DMS153 (cell line): ENCODE measurements around the gene HMG20A.

ENCODE experiments used
- DNase-seq: peaks from one replicate; lab custom pipeline; 2025; lab: John Stamatoyannopoulos, UW

HMG20A gene

DNA sequence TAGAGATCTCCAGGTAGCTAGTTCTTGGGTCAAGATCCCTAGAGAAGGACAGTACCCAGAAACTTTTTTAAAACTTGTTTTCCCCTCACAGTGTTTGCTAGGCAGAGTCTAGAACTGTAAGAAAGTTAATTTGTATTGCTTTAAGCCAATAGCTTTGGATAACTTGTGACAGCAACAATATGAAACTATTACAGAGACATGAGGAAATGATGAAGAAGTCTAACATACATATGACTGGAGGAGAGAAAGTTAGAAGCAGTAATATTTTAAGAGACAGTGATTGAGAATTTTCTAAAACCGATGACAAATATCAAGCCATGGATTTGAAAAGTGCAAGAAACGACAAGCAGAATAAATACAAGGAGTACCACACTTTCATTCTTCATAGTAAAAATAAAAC, 10.0 kb downstream of the HMG20A start:
- no peak for DNase-seq

DNA sequence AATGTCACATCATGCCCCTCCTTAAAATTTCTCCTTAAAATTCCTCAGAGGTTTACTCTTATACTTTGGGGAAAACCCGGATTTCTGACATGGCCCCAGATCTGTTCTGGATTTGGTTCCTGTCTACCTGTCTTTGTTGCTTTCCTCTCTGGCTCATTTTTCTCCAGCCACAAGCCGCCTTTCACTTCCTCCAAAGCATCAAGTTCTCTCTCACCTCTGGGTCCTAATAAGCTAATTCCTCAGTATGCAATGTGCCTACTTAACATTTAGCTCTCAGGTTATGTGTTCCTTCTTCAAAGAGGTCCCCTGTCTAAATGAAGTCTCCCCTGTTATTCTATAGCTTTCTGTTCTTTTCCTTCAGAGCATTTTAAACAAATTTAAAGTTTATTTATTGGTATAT, 16.1 kb downstream of the HMG20A start:
- DNase-seq = no peak

DNA sequence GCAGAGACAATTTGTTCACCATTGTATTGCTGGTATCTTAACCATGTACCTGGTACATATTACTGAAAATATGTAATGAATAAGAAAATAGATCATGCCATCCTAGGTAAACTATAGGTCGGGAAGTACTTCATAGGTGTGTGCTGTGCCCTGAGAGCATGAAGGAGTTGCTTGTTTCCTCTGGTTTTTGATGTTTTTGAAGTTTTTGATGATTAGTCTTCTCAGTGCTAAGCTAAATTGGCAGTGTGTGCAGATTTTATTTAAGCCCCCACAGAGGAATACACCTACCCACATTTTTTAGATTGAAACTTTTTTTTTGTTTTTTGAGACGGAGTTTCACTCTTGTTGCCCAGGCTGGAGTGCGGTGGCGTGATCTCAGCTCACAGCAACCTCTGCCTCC, 16.6 kb downstream of the HMG20A start:
- DNase-seq = no peak

DNA sequence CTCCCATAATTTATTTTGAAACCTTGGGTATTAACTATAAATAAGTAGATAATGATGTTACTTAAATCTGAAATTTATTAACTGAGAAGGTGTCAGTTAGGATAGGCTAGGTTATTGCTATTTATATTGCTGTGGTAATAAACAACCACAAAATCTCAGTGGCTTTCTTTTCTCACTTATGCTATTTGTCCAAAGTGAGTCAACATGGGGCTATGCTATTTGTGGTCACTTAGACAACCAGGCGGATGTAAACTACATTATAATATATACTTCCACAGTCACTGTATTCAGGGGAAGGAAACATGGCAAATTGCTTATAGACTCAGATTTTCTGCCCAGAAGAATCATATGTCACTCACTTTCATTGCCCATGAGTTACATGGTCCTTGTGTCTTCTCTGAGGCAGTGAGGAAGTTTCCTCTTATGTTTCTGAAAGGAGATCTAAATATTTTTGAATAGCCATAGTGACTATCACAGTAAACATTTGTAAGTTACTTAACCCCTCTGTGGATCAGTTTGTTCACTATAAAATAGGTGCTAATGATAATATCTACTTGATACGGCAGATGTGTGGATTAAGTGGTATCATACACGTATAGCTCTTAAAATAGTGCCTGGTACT, 19.8 kb downstream of the HMG20A start:
- no peak for DNase-seq

DNA sequence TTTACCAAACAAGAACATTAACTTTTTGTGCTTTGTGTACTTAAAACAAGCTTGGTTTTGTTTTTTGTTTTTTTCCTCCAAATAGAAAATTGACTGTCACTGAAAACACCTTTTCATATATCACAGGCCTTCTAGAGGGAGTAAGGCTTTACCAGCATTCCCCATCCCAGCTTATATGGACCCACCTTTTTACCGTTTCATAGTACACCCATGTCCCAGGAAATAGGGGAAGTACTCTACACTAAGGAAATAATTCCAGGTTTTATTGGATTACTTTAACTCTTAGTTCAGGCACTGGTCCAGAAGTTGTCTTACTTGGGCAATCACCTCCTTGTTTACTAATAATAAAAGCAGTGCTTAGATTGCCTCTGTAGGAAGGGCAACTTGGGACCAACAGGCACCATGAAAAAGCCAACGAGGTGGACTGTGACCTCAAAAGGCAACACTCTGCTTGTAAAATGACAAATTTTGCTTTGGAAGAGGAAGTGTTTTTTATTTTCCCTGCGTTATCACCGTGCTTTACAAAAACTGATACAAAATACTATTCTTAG, 26.2 kb downstream of the HMG20A start:
- no peak for DNase-seq

DNA sequence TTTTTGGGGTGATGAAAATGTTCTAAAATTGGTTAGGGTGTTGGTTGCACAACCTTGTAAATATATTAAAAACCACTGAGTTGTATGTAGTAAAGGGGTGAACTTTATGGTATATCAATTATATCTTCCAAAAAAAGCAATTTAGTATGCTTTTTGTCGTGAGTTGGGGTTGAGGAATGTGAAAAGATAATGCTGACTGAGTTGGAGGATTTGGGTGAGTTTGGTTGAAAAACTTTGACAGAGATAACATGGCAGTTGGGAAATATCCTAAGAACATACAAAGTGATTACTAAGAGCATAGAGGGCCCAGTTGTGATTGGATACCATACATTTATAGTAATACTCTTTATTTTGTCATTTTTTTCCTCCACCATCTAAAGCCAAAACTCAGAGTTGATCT, 33.6 kb downstream of the HMG20A start:
- DNase-seq = no peak

DNA sequence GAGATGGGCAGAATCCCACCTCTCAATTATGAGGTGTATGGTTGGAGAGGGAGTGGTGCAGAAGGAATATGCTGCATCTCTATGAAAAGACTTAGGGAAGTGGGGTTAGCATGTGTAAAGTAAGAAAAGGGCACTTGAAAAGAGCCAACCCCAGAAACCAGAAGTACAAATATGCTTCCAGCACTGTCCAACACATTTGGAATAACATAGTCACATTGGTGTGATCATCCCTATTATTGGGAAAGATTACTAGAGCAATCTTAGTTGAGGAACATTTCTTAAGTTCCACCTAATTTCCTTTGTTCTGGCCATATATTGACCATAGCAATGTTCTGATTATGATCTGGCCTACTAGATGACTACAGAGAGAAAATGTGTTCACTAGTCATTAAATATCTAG, 34.3 kb downstream of the HMG20A start:
- no peak for DNase-seq

DNA sequence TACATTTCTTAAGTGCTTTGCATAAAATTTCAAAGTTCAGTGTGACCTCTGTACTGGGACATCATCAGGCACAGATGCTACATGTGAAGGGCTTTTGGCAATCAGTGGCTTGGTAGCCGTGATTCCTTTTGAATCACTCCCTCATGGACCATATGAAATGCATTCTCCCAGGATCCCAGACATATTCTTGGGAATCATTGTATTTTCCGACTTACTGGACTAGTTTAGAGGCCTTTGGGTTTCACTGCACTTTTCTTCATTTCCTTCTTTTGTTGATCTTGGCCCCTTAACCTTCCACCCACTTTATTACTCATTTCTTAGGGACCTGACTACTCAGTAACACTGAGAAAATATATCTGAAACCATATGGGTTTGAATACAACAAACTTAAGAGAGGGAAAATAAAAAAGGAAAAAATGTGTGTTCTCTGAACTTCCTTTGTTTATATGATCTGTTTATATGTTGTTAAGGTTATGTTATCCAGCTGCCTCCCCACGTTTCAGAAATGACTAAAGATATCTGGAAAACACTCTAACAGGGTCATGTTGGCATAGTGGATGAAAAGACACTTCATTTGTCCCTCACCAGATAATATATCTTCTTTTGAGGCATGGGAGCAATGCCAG, 35.1 kb downstream of the HMG20A start:
- DNase-seq = no peak

DNA sequence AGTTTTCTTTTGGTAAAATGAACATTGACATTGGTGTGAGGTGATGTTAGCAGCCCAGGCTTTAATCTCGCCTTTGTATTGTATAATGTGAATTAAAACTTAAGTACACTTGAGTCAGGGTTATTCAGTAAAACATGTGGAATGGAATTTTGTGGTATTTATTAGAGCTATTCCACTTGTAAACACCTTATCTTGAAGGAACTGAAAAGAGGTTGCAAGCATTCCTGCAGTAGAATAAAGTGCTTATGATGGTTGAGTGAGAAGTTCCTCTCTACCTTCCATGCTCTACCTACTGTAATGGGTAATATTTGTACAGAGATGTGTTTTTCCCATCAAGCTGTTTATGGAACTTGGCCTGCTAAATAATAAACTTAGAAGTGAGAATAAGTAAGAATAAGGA, 36.1 kb downstream of the HMG20A start:
- DNase-seq = no peak

DNA sequence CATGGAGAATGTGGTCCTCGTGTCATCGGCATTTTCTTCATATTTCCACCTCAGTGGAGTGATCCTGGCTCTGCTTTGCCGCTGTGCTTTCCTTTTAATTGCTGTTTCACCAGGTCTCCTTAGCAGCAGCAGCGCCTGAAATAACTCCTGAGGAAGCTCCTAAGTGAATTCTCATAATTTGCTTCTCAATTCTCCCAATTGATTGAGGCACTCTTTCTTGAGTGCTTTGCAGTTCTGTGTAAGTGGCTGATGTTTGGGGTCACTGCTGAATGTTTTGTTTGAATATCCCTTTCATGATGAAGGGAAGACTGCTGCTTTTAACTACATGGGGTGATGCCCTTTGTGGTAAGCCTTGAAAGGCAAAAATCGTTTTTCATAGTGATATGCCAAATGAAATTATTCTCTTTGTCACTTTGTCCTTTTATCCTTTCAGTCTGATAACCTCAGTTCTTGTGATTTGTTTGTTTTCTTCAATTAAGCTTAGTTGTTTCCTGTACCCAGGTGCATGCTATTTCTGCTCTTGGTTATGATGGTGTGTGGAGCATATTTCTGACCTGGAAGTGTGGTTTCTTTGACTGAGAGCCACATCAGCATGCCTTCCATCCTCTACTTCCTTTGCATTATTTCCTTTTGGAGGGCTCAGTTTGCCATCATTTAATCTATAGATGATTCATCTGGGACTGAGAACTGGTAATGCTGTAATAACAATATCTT, 36.7 kb downstream of the HMG20A start:
- DNase-seq = no peak

DNA sequence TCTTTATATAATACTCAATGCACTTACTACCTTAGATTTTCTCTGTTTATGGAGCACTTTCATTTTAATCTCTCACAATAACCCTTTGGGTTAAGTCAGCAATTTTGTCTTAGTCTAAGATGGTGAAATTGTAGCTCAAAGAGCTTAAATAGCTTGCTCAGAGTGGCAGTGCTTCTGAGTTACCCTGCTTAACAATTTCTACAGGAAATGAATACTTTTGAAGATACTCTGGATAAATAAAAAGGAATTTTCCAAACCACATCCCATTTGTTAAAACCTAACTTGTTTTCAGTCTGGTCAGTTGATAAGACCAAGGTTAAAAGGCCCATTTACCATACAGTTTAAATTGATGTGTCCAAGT, 37.2 kb downstream of the HMG20A start:
- DNase-seq = no peak

DNA sequence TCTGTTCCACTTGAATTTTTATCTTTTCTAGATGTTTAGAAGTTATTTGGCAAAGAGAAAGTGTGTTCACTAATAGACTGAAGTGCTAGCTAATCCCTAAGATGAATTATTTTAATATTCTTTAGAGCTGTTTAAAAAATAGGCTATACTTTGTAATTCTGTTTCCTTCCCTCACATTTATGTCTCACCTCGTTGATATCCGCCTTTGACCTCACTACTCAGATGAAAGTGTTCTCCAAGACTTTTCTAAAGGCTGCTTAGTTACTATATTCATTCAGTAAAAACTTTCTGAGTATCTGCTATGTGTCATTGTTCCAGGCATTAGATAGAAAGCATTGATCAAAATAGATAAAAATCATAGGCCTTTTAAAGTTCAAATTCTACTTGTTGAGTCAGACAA, 38.3 kb downstream of the HMG20A start:
- no peak for DNase-seq

DNA sequence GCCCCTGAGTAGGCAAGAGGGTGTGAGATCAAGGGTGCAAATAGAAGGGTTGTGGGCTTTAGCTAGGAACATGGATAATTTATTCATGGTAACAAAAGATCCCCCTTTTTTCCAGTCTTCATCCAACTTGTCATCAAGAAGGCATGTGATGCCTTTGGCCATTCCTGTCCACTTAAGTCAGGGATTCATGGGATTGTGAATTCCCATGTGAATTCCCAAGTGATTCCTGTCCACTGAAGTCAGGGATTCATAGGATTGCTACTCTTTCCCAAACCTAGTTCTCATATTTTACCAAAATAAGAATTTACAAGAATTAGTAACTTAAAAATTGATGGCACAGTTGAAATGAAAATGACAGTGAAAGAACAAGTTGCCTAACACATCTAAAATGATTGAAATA, 40.8 kb downstream of the HMG20A start:
- DNase-seq = no peak

DNA sequence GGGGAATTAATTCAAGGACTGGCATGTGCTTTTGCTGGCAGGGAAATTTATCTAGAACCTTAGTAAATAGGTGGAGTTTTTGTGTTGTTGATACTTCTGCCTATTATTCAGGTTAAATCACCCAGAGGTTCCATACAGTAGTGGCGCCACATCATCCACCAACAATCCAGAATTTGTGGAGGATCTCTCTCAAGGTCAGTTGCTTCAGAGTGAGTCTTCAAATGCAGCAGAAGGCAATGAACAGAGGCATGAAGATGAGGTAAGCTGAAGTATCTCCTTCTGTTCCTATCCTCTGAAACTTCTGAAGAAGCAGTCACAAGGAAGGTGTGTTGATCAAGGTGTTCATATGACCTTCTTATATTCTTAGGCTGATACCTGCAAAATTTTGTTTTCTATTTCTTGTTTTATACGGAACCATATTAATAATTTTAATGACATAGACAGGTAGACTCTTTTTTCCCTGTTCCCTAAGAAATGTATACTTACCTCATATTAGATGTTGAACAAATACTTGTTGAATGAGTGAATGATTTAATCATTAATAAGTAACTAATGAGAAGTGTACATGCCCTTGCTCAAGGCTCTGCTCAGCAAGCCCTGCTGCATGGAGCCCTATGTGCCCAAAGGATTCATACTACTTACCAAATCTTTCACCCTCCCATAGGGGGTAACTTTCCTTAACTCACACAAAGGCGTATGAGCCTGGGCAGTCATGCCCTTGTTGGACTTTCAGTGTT, 43.6 kb downstream of the HMG20A start:
- DNase-seq = no peak

DNA sequence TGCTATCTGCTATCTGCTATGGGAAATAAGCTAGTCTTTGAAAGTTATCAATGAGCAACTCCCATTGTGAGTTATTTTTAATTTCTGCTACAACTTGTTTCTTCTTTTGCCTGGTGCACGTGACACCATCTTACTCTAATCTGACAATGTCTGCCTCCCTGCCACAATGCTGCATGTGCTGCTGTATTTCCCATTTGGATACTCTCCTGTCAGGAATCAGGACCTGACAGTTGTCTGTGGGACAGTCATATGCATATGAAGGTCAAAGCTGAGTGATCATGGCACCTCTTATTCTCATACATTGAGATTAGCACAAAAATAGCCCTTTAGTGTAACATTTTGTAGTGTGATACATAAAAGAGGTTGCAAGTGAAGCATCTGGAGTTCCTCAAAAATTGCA, 45.8 kb downstream of the HMG20A start:
- DNase-seq = no peak

DNA sequence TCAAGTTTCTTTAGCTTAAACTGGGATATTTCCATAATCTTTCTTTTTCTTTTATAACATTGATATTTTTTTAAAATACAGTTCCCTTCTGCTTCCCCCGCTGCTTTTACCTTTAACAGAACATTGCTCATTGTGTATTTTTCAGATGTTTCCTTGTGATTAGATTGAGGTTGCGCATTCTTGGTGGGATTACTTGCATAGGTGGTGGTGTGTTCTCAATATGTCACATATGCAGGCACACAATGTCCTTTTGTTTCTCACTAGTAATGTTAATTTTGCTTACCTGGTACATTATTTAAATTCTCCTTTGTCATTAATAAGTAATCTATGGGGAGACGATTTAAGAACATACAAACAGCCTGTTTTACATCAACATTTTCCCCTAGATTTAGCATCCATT, 48.2 kb downstream of the HMG20A start:
- DNase-seq = no peak

DNA sequence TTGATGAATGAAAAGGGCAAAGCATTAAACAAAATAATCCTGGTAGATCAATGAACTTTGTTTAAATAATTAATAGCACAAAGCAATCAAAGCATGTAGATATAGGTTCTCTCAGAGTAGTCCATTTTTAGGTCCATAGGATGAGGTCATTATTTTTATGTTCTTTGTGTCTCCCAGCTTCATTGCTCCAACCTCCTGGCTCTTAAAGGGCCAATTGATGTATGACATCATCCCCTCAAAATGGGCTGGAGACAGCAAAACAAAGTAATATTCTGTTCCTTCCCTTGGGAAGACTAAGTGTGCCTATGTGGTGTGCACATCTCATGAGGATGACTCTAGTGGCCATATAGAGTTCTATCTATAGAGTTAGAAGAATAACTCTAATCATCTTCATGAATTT, 49.5 kb downstream of the HMG20A start:
- no peak for DNase-seq

DNA sequence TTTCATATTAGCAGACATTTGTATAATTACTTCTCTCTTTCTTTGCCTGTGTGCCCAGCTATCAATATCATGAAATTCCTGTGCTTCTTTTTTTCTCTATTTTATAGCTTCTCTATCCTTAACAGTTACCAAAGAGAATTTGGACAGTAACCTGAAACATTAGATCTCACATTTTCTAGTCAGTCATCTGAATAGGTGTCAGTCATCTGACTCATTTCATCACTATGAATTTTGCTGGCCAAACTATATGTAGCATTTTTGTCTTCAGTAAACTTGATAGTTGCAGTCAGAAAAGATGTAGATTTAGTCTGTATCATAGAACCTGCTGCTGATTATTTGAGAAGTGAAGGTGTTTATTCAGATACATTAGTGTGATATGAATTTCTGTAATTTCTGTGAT, 52.6 kb downstream of the HMG20A start:
- DNase-seq = no peak

DNA sequence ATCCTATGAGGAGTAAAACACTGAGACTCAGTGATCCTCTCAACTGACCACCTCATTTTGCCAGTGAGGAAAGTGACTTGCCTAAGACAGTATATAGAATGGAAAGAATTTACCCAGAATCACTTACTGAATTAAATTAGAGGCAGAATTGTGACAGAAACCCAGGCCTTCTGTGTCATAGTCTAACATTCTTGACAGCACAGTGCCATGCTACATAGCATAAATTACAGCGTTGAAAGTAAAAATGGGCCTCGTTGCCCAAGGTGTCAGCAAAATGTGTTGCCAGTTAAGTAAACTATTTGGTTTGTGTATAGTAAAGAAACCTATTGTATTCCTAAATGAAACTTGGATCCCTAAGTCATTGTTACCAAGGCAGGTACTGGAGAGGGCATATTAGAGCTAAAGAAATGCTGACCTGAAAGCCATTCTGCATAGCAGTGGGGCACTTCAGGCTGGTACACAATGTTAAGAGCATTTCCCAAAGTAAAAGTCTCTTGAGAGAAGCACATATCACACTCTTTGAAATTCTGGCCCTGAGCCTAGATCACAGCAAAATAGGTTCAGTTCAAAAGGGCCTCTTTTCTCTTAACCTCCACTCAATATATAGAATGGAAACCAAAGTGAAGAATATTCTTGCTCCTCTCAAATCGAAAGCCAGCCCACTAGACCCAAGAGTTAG, 53.8 kb downstream of the HMG20A start:
- DNase-seq = no peak

DNA sequence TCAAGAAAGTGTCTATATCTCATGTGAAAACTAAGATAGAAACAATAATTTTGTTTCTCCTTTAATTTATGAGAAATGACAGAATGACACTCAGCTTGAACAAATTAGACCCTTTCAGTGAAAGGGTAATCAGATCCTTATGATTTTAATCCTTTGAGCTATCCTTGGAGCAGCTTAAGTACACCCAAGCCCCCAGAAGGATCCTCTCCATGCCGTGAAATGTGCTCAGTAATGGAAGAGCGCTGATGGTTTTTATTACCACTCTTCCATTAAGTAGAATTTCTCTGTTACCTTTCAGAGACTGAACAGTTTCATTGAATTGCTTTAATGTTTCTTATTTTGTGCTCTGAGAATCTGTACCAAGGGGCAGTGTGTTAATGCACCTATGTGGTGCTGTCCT, 54.3 kb downstream of the HMG20A start:
- DNase-seq = no peak

DNA sequence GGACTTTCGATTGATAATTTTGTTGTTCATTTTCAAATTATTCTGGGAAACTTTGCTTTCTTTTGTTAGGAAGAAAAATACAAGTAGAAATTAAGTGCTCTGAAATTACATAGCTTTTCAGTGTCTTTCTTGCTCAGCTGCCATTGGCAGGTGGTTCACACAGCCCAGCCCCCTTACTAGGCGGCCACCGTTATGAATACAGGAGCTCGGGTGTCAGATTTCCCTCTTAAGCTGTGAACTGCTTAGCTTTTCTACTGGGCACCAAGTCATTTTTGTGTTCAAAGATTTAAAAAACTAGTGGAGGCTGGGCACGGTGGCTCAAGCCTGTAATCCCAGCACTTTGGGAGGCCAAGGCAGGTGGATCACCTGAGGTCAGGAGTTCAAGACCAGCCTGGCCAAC, 55.2 kb downstream of the HMG20A start:
- no peak for DNase-seq

DNA sequence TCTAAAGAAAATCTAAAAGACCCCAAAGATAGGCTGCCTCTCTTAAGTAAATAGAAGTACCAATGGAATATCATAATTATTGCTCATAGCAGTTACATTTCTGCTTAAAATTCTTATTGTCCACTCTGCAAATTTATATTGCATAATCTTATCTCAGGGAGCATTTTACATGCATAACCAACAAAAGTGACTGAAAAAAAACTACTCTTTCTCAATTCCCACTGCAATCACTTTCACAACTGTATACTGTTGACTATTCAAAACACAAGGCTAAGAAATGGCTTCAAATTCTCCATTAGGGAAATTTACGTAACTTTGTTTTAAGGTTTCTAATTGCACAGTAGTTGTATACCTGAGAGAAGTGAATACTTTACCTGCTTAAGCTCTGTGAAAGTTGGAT, 56.3 kb downstream of the HMG20A start:
- no peak for DNase-seq
